Kidney (tissue), 14 donors: ENCODE data around the gene MUC6. TPM values are rescaled to one million over a fixed set of nuclear protein-coding genes. Genes with fewer than 3 reads are reported as not detected.
"Not testable (repeated sequence)": the region's sequence is repeated elsewhere in the genome, so short reads cannot be mapped to it uniquely, and the experiment has no call there.

Experiments
- DNase-seq, 5 donors: peaks; one replicate each; pipeline ENCODE4 v3.0.0-alpha.2; 2013 to 2020
- FAIRE-seq: peaks from 2 replicates; lab custom pipeline; 2012; peaks lifted over from hg19 to GRCh38; lab: Jason Lieb, UNC
- H3K27ac ChIP-seq, 2 donors: one replicate each; pipeline ENCODE4 v1.7.0; 2013; ENCODE audit warnings: low read depth in 2 of 2, low read length in 2 of 2, inconsistent platforms in 1 of 2
- H3K27me3 ChIP-seq: one replicate; pipeline ENCODE4 v1.7.1; 2013; ENCODE audit warnings: low read length, inconsistent platforms; ENCODE audit not compliant: control insufficient read depth, insufficient read depth
- H3K36me3 ChIP-seq, 3 donors: one replicate each; pipeline versions ENCODE4 v1.7.0 to v1.7.1; 2013; ENCODE audit warnings: low read length in 3 of 3, control low read depth in 1 of 3, inconsistent platforms in 1 of 3; ENCODE audit not compliant: insufficient read depth in 3 of 3, control insufficient read depth in 2 of 3
- H3K4me1 ChIP-seq, 3 donors: one replicate each; pipeline versions ENCODE4 v1.7.0 to v1.7.1; 2013; ENCODE audit warnings: low read length in 3 of 3, inconsistent platforms in 1 of 3, low read depth in 1 of 3; ENCODE audit not compliant: control insufficient read depth in 2 of 3, insufficient read depth in 2 of 3
- H3K4me3 ChIP-seq, 3 donors: one replicate each; pipeline versions ENCODE4 v1.7.0 to v1.8.1; 2013; ENCODE audit warnings: low read length in 3 of 3, control low read depth in 1 of 3, inconsistent platforms in 1 of 3
- H3K9ac ChIP-seq, 3 donors: one replicate each; pipeline versions ENCODE4 v1.7.0 to v1.7.1; 2013; ENCODE audit warnings: low read length in 3 of 3, control low read depth in 1 of 3, inconsistent platforms in 1 of 3
- H3K9me3 ChIP-seq, 3 donors: one replicate each; pipeline versions ENCODE4 v1.7.0 to v1.7.1; 2013; ENCODE audit warnings: low read length in 3 of 3, control low read depth in 1 of 3, inconsistent platforms in 1 of 3; ENCODE audit not compliant: control insufficient read depth in 2 of 3, insufficient read depth in 1 of 3
- CTCF ChIP-seq: IDR thresholded peaks from 3 replicates; pipeline ENCODE4 v1.5.1; 2012; ENCODE audit warnings: mild to moderate bottlenecking, moderate library complexity, borderline replicate concordance; ENCODE audit not compliant: insufficient read depth; ENCODE audit errors: extremely low read depth
- intact Hi-C: fragments of 100-400 bp; cut with DNase I; formaldehyde crosslinking; loops from one replicate; pipeline ENCODE4 v1.11.1; 2022
- polyA plus RNA-seq: library from polyadenylated mRNA; stranded (reverse); fragments of 350-450 nt; fragmentation: Illumina TruSeq; extraction: RNeasy Lipid Tissue Mini Kit (QIAGEN cat#74804); gene quantifications from one replicate; pipeline ENCODE4 v1.2.3, GENCODE V29; 2014; ENCODE audit warnings: low read depth, low replicate concordance; ENCODE audit not compliant: insufficient read depth
- total RNA-seq: library from RNA; stranded (reverse); fragmentation: NEBNext Ultra II Directional; extraction: Animal tissue kit (Norgen Biotek cat#: 25700); gene quantifications from one replicate; pipeline ENCODE4 v1.2.1, GENCODE V29; 2021
- donor health status: control.
- donor health status: control.
- donor health status: control.
- donor health status: control.
- donor health status: control.
- donor health status: DM: yes; HTN: yes; CAD: no.
- donor health status: Normal renal cell carcinoma (clear cell type).

The MUC6 gene
- total and polyA plus RNA-seq, 2 donors from 2014 or later, result 1.1 to 3.0 TPM

- peaks cover 0 to 3% (median 0%) of the 10 kb centered on the region in 3 donors for H3K9me3 ChIP-seq
- intact Hi-C loops, result no loop called here
- no peaks in the 10 kb centered on the region for H3K27me3 ChIP-seq
- no peak overlapping the region for H3K27ac ChIP-seq
- DNase-seq (no peak), FAIRE-seq (no peak)
- H3K4me3 ChIP-seq, result no peak overlapping the region
- H3K36me3 ChIP-seq, result peaks cover 0 to 2% (median 2%) of the 10 kb centered on the region in 3 donors
- no peak overlapping the region for H3K9ac ChIP-seq
- no peaks in the 10 kb centered on the region for H3K4me1 ChIP-seq
- TF ChIP-seq CTCF, result no peak
Measured at GRCh38 chr11:1018091-1018490, 18.4 kb downstream of the MUC6 start.

- peaks cover 0 to 2% (median 0%) of the 10 kb centered on the region in 3 donors for H3K36me3 ChIP-seq
- H3K9me3 ChIP-seq, result no peaks in the 10 kb centered on the region
- no peak overlapping the region for H3K4me3 ChIP-seq
- no peak for FAIRE-seq
- no peaks in the 10 kb centered on the region for H3K4me1 ChIP-seq
- no peak overlapping the region for H3K27ac ChIP-seq
- H3K27me3 ChIP-seq, result no peaks in the 10 kb centered on the region
- H3K9ac ChIP-seq, result no peak overlapping the region
- intact Hi-C loops, result no loop called here
- no peak for DNase-seq
- TF ChIP-seq CTCF, result no peak
Measured at GRCh38 chr11:1017269-1018005, 19.1 kb downstream of the MUC6 start.

DNA sequence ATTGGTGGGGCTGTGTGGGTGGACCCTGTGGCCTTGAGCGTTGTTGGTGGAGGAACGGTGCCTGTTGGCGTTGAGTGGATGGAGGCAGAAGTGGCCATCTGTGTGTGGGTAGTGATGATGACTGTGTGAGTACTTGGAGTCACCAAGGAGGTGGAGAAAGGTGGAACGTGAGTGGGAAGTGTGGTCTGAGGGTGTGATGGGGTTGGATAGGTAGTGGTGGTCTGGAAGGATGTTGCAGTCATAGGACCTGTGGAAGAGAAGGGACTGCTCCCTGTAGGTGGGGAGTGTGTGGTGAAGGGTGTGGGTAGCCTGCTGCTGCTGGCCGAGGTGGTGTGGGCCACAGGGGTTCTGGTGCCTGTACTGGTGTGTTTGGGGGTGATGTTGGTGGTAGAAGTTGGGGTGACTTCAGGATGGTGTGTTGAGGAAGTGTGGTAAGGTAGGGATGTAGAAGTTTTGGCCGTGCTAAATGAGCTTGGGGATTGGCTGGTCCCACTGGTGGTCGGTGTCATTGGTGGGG, 19.9 kb downstream of the MUC6 start:
- DNase-seq, intact Hi-C loops, H3K27me3 ChIP-seq, H3K9ac ChIP-seq, H3K27ac ChIP-seq, H3K4me1 ChIP-seq, H3K9me3 ChIP-seq, FAIRE-seq, H3K4me3 ChIP-seq, H3K36me3 ChIP-seq: not testable (repeated sequence)

DNA sequence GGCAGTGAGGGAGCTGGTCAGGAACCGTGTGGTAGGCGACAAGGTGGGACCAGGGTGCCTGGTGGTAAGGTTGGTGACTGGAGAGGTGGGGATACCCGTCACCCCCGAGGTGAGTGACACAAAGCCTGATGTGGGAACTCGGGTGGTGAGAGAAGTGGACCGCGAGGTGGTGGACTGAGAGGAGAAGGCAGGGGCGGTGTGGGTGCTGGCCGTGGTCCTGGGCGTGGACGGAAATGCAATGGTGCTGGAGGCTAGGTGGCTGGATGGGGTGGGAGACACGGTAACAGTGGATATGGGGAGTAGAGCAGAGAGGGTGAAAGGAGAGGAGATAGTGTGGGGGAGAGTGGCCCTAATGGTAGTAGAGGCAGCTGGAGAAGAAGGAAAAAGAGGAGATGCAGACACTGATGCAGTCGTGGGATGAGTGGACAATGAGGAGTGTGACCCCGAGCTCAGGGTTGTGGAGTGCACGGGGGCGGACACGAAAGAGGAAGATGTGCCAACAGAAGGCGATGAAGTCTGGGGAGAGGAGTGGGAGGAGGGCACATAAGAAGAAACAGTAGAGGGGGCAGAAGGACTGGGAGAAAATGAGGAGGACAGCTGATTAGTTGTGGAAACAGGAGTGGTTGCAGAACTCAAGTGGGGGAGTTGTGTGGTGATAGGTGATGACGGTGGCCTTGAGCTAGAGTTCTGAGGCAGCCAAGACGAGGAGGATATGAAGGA, 20.5 kb downstream of the MUC6 start:
- H3K9me3 ChIP-seq, result no peaks in the 10 kb centered on the region
- H3K27ac ChIP-seq, result no peak overlapping the region
- no peaks in the 10 kb centered on the region for H3K4me1 ChIP-seq
- no peak for TF ChIP-seq CTCF
- intact Hi-C loops, result no loop called here
- H3K9ac ChIP-seq, result no peak overlapping the region
- no peak overlapping the region for H3K4me3 ChIP-seq
- DNase-seq, result no peak
- FAIRE-seq, result no peak
- H3K27me3 ChIP-seq, result no peaks in the 10 kb centered on the region
- H3K36me3 ChIP-seq, result peaks cover 0 to 9% (median 2%) of the 10 kb centered on the region in 3 donors
